HL-60 (cell line): ENCODE data around the gene CUL1.

Source experiments
- DNase-seq, 2 experiments: peaks; one replicate each; pipeline ENCODE4 v3.0.0-alpha.2; 2010 to 2020; ENCODE audit warnings: low read depth in 1 of 2, low spot score in 1 of 2
- H3K27ac ChIP-seq: fragments of 250-450 bp; sonication (Bioruptor Pico); replicated peaks from 2 replicates; pipeline ENCODE4 v1.5.1; 2020; ENCODE audit warnings: mild to moderate bottlenecking, moderate library complexity
- H3K27me3 ChIP-seq: fragments of 250-450 bp; sonication (Bioruptor Pico); 2 replicates; pipeline ENCODE4 v1.5.1; 2021; ENCODE audit warnings: mild to moderate bottlenecking, moderate library complexity; ENCODE audit not compliant: insufficient read depth, poor library complexity, severe bottlenecking
- H3K4me3 ChIP-seq: replicated peaks from 2 replicates; pipeline ENCODE4 v1.5.1; 2011; ENCODE audit warnings: mild to moderate bottlenecking, control low read depth, low read length; ENCODE audit not compliant: insufficient read depth
- GABPA ChIP-seq: IDR thresholded peaks from 2 replicates; pipeline ENCODE4 v1.6.1; 2012; ENCODE audit warnings: low read depth
- POLR2AphosphoS5 ChIP-seq: IDR thresholded peaks from 2 replicates; pipeline ENCODE4 v1.6.1; 2012; ENCODE audit warnings: low read depth
- REST ChIP-seq: IDR thresholded peaks from 2 replicates; pipeline ENCODE4 v1.6.1; 2012; ENCODE audit warnings: low read depth; ENCODE audit not compliant: insufficient replicate concordance
- SPI1 ChIP-seq: IDR thresholded peaks from 2 replicates; pipeline ENCODE4 v1.6.1; 2012; ENCODE audit warnings: low read depth, mild to moderate bottlenecking, borderline replicate concordance
- TF ChIP-seq, protein P1 (sequence below): IDR thresholded peaks from one replicate; pipeline ENCODE4 v1.5.1; 2011; ENCODE audit warnings: low read length, control low read depth, inconsistent platforms; ENCODE audit not compliant: insufficient read depth

CUL1 gene

GRCh38 chr7:148719753-148720152, 21.1 kb downstream of the CUL1 start:
- DNase-seq: peak in 1 of 2 experiments; percentile 31
- H3K27ac ChIP-seq: no peak overlapping the region
- no peak for TF ChIP-seq GABPA
- peak; percentile 79 for TF ChIP-seq SPI1
- TF ChIP-seq, protein P1, sequence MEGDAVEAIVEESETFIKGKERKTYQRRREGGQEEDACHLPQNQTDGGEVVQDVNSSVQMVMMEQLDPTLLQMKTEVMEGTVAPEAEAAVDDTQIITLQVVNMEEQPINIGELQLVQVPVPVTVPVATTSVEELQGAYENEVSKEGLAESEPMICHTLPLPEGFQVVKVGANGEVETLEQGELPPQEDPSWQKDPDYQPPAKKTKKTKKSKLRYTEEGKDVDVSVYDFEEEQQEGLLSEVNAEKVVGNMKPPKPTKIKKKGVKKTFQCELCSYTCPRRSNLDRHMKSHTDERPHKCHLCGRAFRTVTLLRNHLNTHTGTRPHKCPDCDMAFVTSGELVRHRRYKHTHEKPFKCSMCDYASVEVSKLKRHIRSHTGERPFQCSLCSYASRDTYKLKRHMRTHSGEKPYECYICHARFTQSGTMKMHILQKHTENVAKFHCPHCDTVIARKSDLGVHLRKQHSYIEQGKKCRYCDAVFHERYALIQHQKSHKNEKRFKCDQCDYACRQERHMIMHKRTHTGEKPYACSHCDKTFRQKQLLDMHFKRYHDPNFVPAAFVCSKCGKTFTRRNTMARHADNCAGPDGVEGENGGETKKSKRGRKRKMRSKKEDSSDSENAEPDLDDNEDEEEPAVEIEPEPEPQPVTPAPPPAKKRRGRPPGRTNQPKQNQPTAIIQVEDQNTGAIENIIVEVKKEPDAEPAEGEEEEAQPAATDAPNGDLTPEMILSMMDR: no peak
- TF ChIP-seq POLR2AphosphoS5: no peak
- no peak for TF ChIP-seq REST

GRCh38 chr7:148720472-148720871, 21.8 kb downstream of the CUL1 start:
- Histone ChIP-seq H3K27me3 (no peaks in the 10 kb centered on the region), H3K27ac (no peak overlapping the region)

More at GRCh38 chr7:148719753-148720152, 21.1 kb downstream of the CUL1 start:
- Histone ChIP-seq H3K27me3 (no peaks in the 10 kb centered on the region), H3K4me3 (no peak overlapping the region)

GRCh38 chr7:148721390-148721789, 22.7 kb downstream of the CUL1 start:
- Histone ChIP-seq H3K4me3 (no peak overlapping the region), H3K27ac (no peak overlapping the region; the same call in 1 of the 2 replicates), H3K27me3 (no peaks in the 10 kb centered on the region)
- DNase-seq: no peak
- no peak for TF ChIP-seq GABPA
- no peak for TF ChIP-seq POLR2AphosphoS5
- TF ChIP-seq, protein P1: no peak
- TF ChIP-seq SPI1: no peak
- no peak for TF ChIP-seq REST

More at GRCh38 chr7:148720472-148720871, 21.8 kb downstream of the CUL1 start:
- TF ChIP-seq REST (no peak), POLR2AphosphoS5 (no peak)
- no peak for DNase-seq
- no peak overlapping the region for H3K4me3 ChIP-seq
